OCI-LY3 (cell line): Measurements from ENCODE around the gene HUS1B.

Experiments used
- CTCF ChIP-seq: fragments of 200-600, 300-600 bp; sonication (generic); IDR thresholded peaks from 2 replicates; pipeline ENCODE4 v1.5.1; 2014; ENCODE audit warnings: antibody characterized with exemption, low read length, low read depth
- EZH2phosphoT487 ChIP-seq: fragments of 200-600 bp; shearing (Covaris generic); IDR thresholded peaks from 2 replicates; pipeline ENCODE4 v1.6.1; 2018; ENCODE audit warnings: antibody characterized with exemption, mixed run types, low read depth

GRCh38 chr6:665403-666267 is 8.7 kb upstream of the HUS1B start:
- TF ChIP-seq CTCF (no peak), EZH2phosphoT487 (no peak)
